Measurements from ENCODE around the gene OSBPL1A. TPM values are rescaled to one million over a fixed set of nuclear protein-coding genes. Genes with fewer than 3 reads are reported as not detected.

The OSBPL1A gene
- total and polyA plus RNA-seq, 2 of the 8 experiments (the other 6 are each of a cell fraction or from before 2014, with no cell fraction given), result 53.2 to 74.9 TPM

GRCh38 chr18:24173997-24174396 lies 223.6 kb downstream of the OSBPL1A start (continued):
- TF ChIP-seq RNF2 (IDR thresholded peaks at IDR 0.05; ENCODE audit: borderline replicate concordance, low read depth, low read length, missing control alignments, poor library complexity, severe bottlenecking), result no peak
